ENCODE results near the gene ARHGEF17. TPM values are rescaled to one million over a fixed set of nuclear protein-coding genes. Genes with fewer than 3 reads are reported as not detected.

Gene ARHGEF17
- total and polyA plus RNA-seq, 4 donors = 2.6 to 12.6 (median 5.7) TPM

DNA sequence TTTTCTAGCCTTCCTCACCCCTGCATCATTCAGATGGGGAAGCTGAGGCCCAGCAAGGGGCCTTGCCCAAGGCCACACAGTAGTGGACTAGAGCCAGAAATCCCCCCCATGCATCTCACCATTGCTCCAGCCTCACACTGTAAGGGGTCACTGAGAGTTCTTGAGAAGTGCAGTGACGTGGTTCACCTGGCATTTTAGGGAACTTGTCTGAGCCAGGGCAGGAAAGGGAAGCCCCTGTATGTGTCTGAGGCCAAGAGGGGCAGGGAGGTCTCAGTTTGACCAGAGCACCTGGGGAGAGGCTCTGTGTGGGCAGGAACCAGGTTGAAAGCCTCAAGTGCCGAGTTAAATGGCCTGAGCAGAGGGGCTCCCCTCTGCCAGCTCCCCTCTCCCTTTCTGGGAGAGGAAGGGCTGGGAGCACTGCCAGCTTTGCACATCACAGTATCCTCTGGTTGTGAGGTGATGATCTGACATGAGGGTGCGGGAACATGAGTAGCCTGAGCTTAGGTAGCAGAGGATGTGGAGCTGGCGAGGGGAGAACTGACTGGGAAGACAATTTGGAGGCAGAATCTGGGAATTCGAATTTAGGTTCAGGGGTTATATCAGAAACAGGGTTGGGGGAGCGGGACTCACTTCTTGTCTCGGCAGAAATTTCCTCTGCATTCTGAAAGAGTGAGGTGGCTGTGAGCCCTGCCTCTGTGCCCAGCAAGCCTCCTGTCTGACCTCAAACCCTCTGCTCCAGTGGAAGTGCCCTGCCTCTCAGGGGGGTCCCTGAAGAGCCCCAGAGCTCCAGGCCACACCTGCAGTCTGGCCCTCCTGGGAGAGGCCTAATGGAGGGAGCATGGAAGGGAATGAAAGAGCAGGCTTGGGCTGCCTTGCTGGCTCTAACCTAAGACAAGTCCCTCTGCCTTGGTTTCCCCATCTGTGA is 14.6 kb downstream of the ARHGEF17 start:
- Histone ChIP-seq H3K27ac (ENCODE audit: low read depth in 1 of 2, low read length in 2 of 2) (peak overlapping the region; percentile 39 to 73), H3K27me3 (ENCODE audit: control insufficient read depth in 4 of 4, insufficient read depth in 4 of 4, low read length in 3 of 4) (no peaks in the 10 kb centered on the region), H3K9ac (ENCODE audit: low read depth in 1 of 2, low read length in 2 of 2) (no peak overlapping the region), H3K36me3 (ENCODE audit: control insufficient read depth in 4 of 4, insufficient read depth in 3 of 4, low read depth in 1 of 4, low read length in 3 of 4) (no peaks in the 10 kb centered on the region), H3K4me1 (ENCODE audit: control insufficient read depth in 4 of 4, insufficient read depth in 4 of 4, low read length in 3 of 4) (peaks cover 0 to 9% (median 1%) of the 10 kb centered on the region in 4 donors), H3K9me3 (ENCODE audit: control insufficient read depth in 4 of 4, low read length in 3 of 4) (no peaks in the 10 kb centered on the region), H3K4me3 (ENCODE audit: low read depth in 1 of 3, low read length in 3 of 3) (no peak overlapping the region)
- no peak for TF ChIP-seq FOXA1 (IDR thresholded peaks at IDR 0.05)
- TF ChIP-seq EGR1 (IDR thresholded peaks at IDR 0.05; ENCODE audit: low read depth in 2 of 2) = no peak
- no peak for TF ChIP-seq HNF4A (conservative IDR thresholded peaks at IDR 0.05)
- TF ChIP-seq, protein P1, sequence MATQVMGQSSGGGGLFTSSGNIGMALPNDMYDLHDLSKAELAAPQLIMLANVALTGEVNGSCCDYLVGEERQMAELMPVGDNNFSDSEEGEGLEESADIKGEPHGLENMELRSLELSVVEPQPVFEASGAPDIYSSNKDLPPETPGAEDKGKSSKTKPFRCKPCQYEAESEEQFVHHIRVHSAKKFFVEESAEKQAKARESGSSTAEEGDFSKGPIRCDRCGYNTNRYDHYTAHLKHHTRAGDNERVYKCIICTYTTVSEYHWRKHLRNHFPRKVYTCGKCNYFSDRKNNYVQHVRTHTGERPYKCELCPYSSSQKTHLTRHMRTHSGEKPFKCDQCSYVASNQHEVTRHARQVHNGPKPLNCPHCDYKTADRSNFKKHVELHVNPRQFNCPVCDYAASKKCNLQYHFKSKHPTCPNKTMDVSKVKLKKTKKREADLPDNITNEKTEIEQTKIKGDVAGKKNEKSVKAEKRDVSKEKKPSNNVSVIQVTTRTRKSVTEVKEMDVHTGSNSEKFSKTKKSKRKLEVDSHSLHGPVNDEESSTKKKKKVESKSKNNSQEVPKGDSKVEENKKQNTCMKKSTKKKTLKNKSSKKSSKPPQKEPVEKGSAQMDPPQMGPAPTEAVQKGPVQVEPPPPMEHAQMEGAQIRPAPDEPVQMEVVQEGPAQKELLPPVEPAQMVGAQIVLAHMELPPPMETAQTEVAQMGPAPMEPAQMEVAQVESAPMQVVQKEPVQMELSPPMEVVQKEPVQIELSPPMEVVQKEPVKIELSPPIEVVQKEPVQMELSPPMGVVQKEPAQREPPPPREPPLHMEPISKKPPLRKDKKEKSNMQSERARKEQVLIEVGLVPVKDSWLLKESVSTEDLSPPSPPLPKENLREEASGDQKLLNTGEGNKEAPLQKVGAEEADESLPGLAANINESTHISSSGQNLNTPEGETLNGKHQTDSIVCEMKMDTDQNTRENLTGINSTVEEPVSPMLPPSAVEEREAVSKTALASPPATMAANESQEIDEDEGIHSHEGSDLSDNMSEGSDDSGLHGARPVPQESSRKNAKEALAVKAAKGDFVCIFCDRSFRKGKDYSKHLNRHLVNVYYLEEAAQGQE (IDR thresholded peaks at IDR 0.05) = no peak
- TF ChIP-seq JUND (IDR thresholded peaks at IDR 0.05) = no peak
- TF ChIP-seq, protein P2, sequence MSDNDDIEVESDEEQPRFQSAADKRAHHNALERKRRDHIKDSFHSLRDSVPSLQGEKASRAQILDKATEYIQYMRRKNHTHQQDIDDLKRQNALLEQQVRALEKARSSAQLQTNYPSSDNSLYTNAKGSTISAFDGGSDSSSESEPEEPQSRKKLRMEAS (IDR thresholded peaks at IDR 0.05) = no peak
- TF ChIP-seq NR2F2 (IDR thresholded peaks at IDR 0.05) = no peak
- TF ChIP-seq, protein P3, sequence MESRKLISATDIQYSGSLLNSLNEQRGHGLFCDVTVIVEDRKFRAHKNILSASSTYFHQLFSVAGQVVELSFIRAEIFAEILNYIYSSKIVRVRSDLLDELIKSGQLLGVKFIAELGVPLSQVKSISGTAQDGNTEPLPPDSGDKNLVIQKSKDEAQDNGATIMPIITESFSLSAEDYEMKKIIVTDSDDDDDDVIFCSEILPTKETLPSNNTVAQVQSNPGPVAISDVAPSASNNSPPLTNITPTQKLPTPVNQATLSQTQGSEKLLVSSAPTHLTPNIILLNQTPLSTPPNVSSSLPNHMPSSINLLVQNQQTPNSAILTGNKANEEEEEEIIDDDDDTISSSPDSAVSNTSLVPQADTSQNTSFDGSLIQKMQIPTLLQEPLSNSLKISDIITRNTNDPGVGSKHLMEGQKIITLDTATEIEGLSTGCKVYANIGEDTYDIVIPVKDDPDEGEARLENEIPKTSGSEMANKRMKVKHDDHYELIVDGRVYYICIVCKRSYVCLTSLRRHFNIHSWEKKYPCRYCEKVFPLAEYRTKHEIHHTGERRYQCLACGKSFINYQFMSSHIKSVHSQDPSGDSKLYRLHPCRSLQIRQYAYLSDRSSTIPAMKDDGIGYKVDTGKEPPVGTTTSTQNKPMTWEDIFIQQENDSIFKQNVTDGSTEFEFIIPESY (IDR thresholded peaks at IDR 0.05) = no peak
- no peak for TF ChIP-seq RAD21 (IDR thresholded peaks at IDR 0.05)
- no peak for TF ChIP-seq YY1 (IDR thresholded peaks at IDR 0.05)
- no peak for TF ChIP-seq RXRA (IDR thresholded peaks at IDR 0.05)
- TF ChIP-seq FOXA2 (IDR thresholded peaks at IDR 0.05) = no peak
- TF ChIP-seq, protein P4, sequence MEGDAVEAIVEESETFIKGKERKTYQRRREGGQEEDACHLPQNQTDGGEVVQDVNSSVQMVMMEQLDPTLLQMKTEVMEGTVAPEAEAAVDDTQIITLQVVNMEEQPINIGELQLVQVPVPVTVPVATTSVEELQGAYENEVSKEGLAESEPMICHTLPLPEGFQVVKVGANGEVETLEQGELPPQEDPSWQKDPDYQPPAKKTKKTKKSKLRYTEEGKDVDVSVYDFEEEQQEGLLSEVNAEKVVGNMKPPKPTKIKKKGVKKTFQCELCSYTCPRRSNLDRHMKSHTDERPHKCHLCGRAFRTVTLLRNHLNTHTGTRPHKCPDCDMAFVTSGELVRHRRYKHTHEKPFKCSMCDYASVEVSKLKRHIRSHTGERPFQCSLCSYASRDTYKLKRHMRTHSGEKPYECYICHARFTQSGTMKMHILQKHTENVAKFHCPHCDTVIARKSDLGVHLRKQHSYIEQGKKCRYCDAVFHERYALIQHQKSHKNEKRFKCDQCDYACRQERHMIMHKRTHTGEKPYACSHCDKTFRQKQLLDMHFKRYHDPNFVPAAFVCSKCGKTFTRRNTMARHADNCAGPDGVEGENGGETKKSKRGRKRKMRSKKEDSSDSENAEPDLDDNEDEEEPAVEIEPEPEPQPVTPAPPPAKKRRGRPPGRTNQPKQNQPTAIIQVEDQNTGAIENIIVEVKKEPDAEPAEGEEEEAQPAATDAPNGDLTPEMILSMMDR (IDR thresholded peaks at IDR 0.05; ENCODE audit: low read depth, low read length, missing input control) = no peak
- TF ChIP-seq TAF1 (conservative IDR thresholded peaks at IDR 0.05) = no peak
- no peak for TF ChIP-seq HNF4G (IDR thresholded peaks at IDR 0.05)
- no peak for TF ChIP-seq GABPA (IDR thresholded peaks at IDR 0.05 in 1 of 2, conservative IDR thresholded peaks at IDR 0.05 in 1 of 2)
- WGBS = 84% methylated on average over 7 of the region's 7 CpGs
- DNase-seq (ENCODE audit: low spot score) = no peak

Data from liver (tissue), 9 donors.